Embryonic facial prominence (tissue), 1 donor: ENCODE results near the gene MCL1.

Source experiments
- DNase-seq: peaks from one replicate; pipeline ENCODE4 v3.0.0-alpha.2; 2016; ENCODE audit errors: extremely low spot score

The MCL1 gene

GRCh38 chr1:150555971-150556865 is 23.2 kb downstream of the MCL1 start:
- no peak for DNase-seq

- no peak for DNase-seq
These were observed 24.0 kb downstream of the MCL1 start for GRCh38 chr1:150555198-150555970.

GRCh38 chr1:150554086-150554452 is 25.3 kb downstream of the MCL1 start:
- no peak for DNase-seq

GRCh38 chr1:150553392-150554085 is 25.9 kb downstream of the MCL1 start:
- DNase-seq, result no peak

GRCh38 chr1:150552911-150553289 is 26.5 kb downstream of the MCL1 start:
- no peak for DNase-seq

- no peak for DNase-seq
These were observed 27.1 kb downstream of the MCL1 start for GRCh38 chr1:150552128-150552910.

- DNase-seq, result no peak
These were observed 27.7 kb downstream of the MCL1 start for GRCh38 chr1:150551784-150552127.

- no peak for DNase-seq
These were observed 28.2 kb downstream of the MCL1 start for GRCh38 chr1:150551051-150551783.

GRCh38 chr1:150550222-150551050 is 29.0 kb downstream of the MCL1 start:
- no peak for DNase-seq

- DNase-seq, result no peak
These were observed 29.8 kb downstream of the MCL1 start for GRCh38 chr1:150549496-150550221.

GRCh38 chr1:150548632-150549495 is 30.5 kb downstream of the MCL1 start, which contains the start of gene ADAMTSL4:
ADAMTSL4 (plus strand) TSS chr1:150549408; CDS start chr1:150552289, 2,881 bp downstream.
- no peak for DNase-seq

- DNase-seq, result no peak
These were observed 31.1 kb downstream of the MCL1 start for GRCh38 chr1:150548324-150548631.

- DNase-seq, result no peak
These were observed 33.0 kb downstream of the MCL1 start for GRCh38 chr1:150546294-150546937.

GRCh38 chr1:150545486-150546032 is 33.9 kb downstream of the MCL1 start:
- DNase-seq, result no peak

- DNase-seq, result no peak
These were observed 35.2 kb downstream of the MCL1 start for GRCh38 chr1:150544204-150544603.

GRCh38 chr1:150543500-150544143 is 35.8 kb downstream of the MCL1 start:
- no peak for DNase-seq
